MCF 10A (cell line): Measurements from ENCODE around the gene ZSCAN26. TPM values are rescaled to one million over a fixed set of nuclear protein-coding genes. Genes with fewer than 3 reads are reported as not detected.

ENCODE experiments used
- BruUV-seq: library from RNA; stranded (reverse); fragments of 400-500 nt; replicated peaks from 2 replicates; lab custom pipeline; 2021; lab: Mats Ljungman, UMichigan
- CTCF ChIA-PET: fragments of 300-600 bp; sonication (Branson Sonifier 250); formaldehyde crosslinking; extraction: SDS; loops from one replicate; lab custom pipeline; 2021; ENCODE audit warnings: antibody characterized with exemption, inconsistent platforms; lab: Yijun Ruan, JAX
- POLR2A ChIA-PET: fragments of 300-600, 350-650 bp; sonication (Branson Sonifier 250); formaldehyde crosslinking; extraction: SDS; loops from one replicate; lab custom pipeline; 2020; ENCODE audit warnings: antibody characterized with exemption, inconsistent platforms; lab: Yijun Ruan, JAX
- DNase-seq: peaks from one replicate; pipeline ENCODE4 v3.0.0-alpha.2; 2018; ENCODE audit not compliant: unreplicated experiment
- H3K27ac Mint-ChIP-seq: one replicate; pipeline ENCODE4 v1.8.0; 2022; ENCODE audit warnings: mild to moderate bottlenecking, low read depth, mixed read lengths; ENCODE audit not compliant: unreplicated experiment
- H3K27me3 Mint-ChIP-seq: one replicate; pipeline ENCODE4 v1.8.0; 2022; ENCODE audit warnings: mixed read lengths; ENCODE audit not compliant: insufficient read depth, unreplicated experiment
- H3K36me3 Mint-ChIP-seq: one replicate; pipeline ENCODE4 v1.8.0; 2022; ENCODE audit warnings: mild to moderate bottlenecking, moderate library complexity, mixed read lengths; ENCODE audit not compliant: insufficient read depth, unreplicated experiment
- H3K4me1 Mint-ChIP-seq: one replicate; pipeline ENCODE4 v1.8.0; 2022; ENCODE audit warnings: mixed read lengths; ENCODE audit not compliant: insufficient read depth, unreplicated experiment
- H3K4me3 Mint-ChIP-seq: one replicate; pipeline ENCODE4 v1.8.0; 2022; ENCODE audit warnings: mild to moderate bottlenecking, moderate library complexity, mixed read lengths; ENCODE audit not compliant: unreplicated experiment
- H3K9me3 Mint-ChIP-seq: one replicate; pipeline ENCODE4 v1.8.0; 2022; ENCODE audit warnings: mixed read lengths; ENCODE audit not compliant: unreplicated experiment
- CTCF ChIP-seq: fragments of 200-600 bp; IDR thresholded peaks from one replicate; pipeline ENCODE4 v1.8.0; 2022; ENCODE audit warnings: antibody characterized with exemption, mild to moderate bottlenecking; ENCODE audit not compliant: unreplicated experiment
- intact Hi-C: fragments of 100-400 bp; cut with micrococcal nuclease; formaldehyde crosslinking; loops from 2 replicates; pipeline ENCODE4 v1.14.1; 2022
- total RNA-seq: library from RNA; stranded (reverse); gene quantifications from 2 replicates; pipeline ENCODE4 v1.2.3, GENCODE V29; 2022

The ZSCAN26 gene
- total RNA-seq, 1 experiment from 2014 or later: 13.1 TPM

GRCh38 chr6:28254121-28254519 lies 12.8 kb upstream of the ZSCAN26 start:
- H3K4me3 Mint-ChIP-seq: no peak overlapping the region
- peaks cover 7% of the 10 kb centered on the region for H3K4me1 Mint-ChIP-seq
- peaks cover 10% of the 10 kb centered on the region for H3K36me3 Mint-ChIP-seq
- DNase-seq: no peak
- H3K27me3 Mint-ChIP-seq: no peaks in the 10 kb centered on the region
- ChIA-PET POLR2A (interaction anchor here (5.1 to 5.3 kb wide), 2 partner anchors 13 to 112 kb away, joined by 48 to 99 read pairs; partner anchors contain the start of genes ZKSCAN8 and ZSCAN26), CTCF (interaction anchor here (1.0 kb wide), 1 partner anchor 10 kb away, joined by 3 read pairs; no protein-coding TSS in a partner anchor)
- intact Hi-C loops: no loop called here
- no peak overlapping the region for H3K27ac Mint-ChIP-seq
- BruUV-seq: no TSS peak
- TF ChIP-seq CTCF: no peak
- H3K9me3 Mint-ChIP-seq: no peaks in the 10 kb centered on the region

GRCh38 chr6:28257042-28257441 lies 9.9 kb upstream of the ZSCAN26 start:
- ChIA-PET CTCF (no interaction called here), POLR2A (interaction anchor here (0.6 kb wide), 2 partner anchors 10 to 127 kb away, joined by 3 to 4 read pairs; partner anchors contain the start of gene ZSCAN26)
- Mint-ChIP-seq H3K4me3 (no peak overlapping the region), H3K27me3 (no peaks in the 10 kb centered on the region), H3K27ac (no peak overlapping the region), H3K4me1 (peaks cover 7% of the 10 kb centered on the region), H3K9me3 (no peaks in the 10 kb centered on the region), H3K36me3 (peaks cover 5% of the 10 kb centered on the region)
- intact Hi-C loops: no loop called here
- no TSS peak for BruUV-seq
- DNase-seq: no peak
- no peak for TF ChIP-seq CTCF

GRCh38 chr6:28258877-28259777 lies 7.8 kb upstream of the ZSCAN26 start, which contains the start of gene NKAPL:
Gene NKAPL (plus strand): TSS chr6:28259297. CDS start chr6:28259372, 75 bp downstream.
- ChIA-PET CTCF (interaction anchor here (0.6 kb wide), 1 partner anchor 11 kb away, joined by 3 read pairs; no protein-coding TSS in a partner anchor), POLR2A (interaction anchor here (0.5 to 0.7 kb wide), 3 partner anchors 91 to 648 kb away, joined by 3 to 4 read pairs (median 3); no protein-coding TSS in a partner anchor)
- no peak within 1 kb of the TSS for H3K4me3 Mint-ChIP-seq
- H3K4me1 Mint-ChIP-seq: no peaks in the 10 kb centered on the region
- H3K9me3 Mint-ChIP-seq: no peaks in the 10 kb centered on the region
- intact Hi-C loops: no loop called here
- BruUV-seq: no TSS peak
- no peak for TF ChIP-seq CTCF
- H3K27ac Mint-ChIP-seq: no peak within 1 kb of the TSS
- no peaks in the 10 kb centered on the region for H3K27me3 Mint-ChIP-seq
- DNase-seq: no peak
- no peaks in the 10 kb centered on the region for H3K36me3 Mint-ChIP-seq

GRCh38 chr6:28263922-28264321 lies 3.0 kb upstream of the ZSCAN26 start:
- H3K9me3 Mint-ChIP-seq: no peaks in the 10 kb centered on the region
- POLR2A ChIA-PET: interaction anchor here (6.8 to 8.2 kb wide), 2 partner anchors 12 to 89 kb away, joined by 99 to 110 read pairs; partner anchors contain the start of genes ZKSCAN3 and ZKSCAN4
- DNase-seq: no peak
- intact Hi-C loops: no loop called here
- no peak overlapping the region for H3K27ac Mint-ChIP-seq
- H3K4me3 Mint-ChIP-seq: no peak overlapping the region
- no TSS peak for BruUV-seq
- H3K36me3 Mint-ChIP-seq: no peaks in the 10 kb centered on the region
- no peaks in the 10 kb centered on the region for H3K4me1 Mint-ChIP-seq
- CTCF ChIA-PET: interaction anchor here (1.1 to 1.3 kb wide), 2 partner anchors 10 to 37 kb away, joined by 3 read pairs; no protein-coding TSS in a partner anchor
- H3K27me3 Mint-ChIP-seq: no peaks in the 10 kb centered on the region
- no peak for TF ChIP-seq CTCF
